Occipital lobe (tissue), 2 donors: ENCODE data around the gene DFFB. TPM values are rescaled to one million over a fixed set of nuclear protein-coding genes. Genes with fewer than 3 reads are reported as not detected.

Experiments
- DNase-seq: peaks from one replicate; lab custom pipeline; 2025; lab: John Stamatoyannopoulos, UW
- total RNA-seq: library from RNA; depleted of rRNA; stranded (reverse); fragments of >200 nt; gene quantifications from one replicate; pipeline ENCODE4 v1.2.3, GENCODE V29; 2014

DFFB gene
- total RNA-seq, 1 donor from 2014 or later: 12.6 TPM

GRCh38 chr1:3895279-3895950, 38.1 kb downstream of the DFFB start:
- DNase-seq: no peak

GRCh38 chr1:3895951-3896325, 38.7 kb downstream of the DFFB start:
- DNase-seq: no peak

- no peak for DNase-seq
These were observed 39.2 kb downstream of the DFFB start for GRCh38 chr1:3896396-3897000.

GRCh38 chr1:3898475-3898735, 41.1 kb downstream of the DFFB start:
- DNase-seq: no peak

- no peak for DNase-seq
These were observed 41.9 kb downstream of the DFFB start for GRCh38 chr1:3898994-3899753.

GRCh38 chr1:3899754-3900149, 42.5 kb downstream of the DFFB start:
- DNase-seq: no peak

- DNase-seq: peak; percentile 97
These were observed 43.1 kb downstream of the DFFB start, which contains the start of gene C1orf174 for GRCh38 chr1:3900150-3900968. TSS of gene C1orf174 (minus strand) at chr1:3900272. CDS start at chr1:3900186, 86 bp downstream.

- peak; percentile 92 for DNase-seq
These were observed 43.8 kb downstream of the DFFB start for GRCh38 chr1:3900969-3901529.

GRCh38 chr1:3902111-3902511, 44.8 kb downstream of the DFFB start:
- DNase-seq: no peak

- DNase-seq: peak; percentile 30
These were observed 45.4 kb downstream of the DFFB start for GRCh38 chr1:3902571-3903091.

- DNase-seq: no peak
These were observed 46.1 kb downstream of the DFFB start for GRCh38 chr1:3903141-3904005.

GRCh38 chr1:3904006-3904842, 46.9 kb downstream of the DFFB start:
- no peak for DNase-seq

GRCh38 chr1:3904843-3905185, 47.5 kb downstream of the DFFB start:
- no peak for DNase-seq

GRCh38 chr1:3905266-3905952, 48.1 kb downstream of the DFFB start:
- DNase-seq: no peak

- no peak for DNase-seq
These were observed 48.8 kb downstream of the DFFB start for GRCh38 chr1:3905953-3906671.

GRCh38 chr1:3906672-3907020, 49.4 kb downstream of the DFFB start:
- DNase-seq: no peak

GRCh38 chr1:3907031-3907534, 49.8 kb downstream of the DFFB start:
- DNase-seq: no peak

- DNase-seq: no peak
These were observed 50.4 kb downstream of the DFFB start for GRCh38 chr1:3907621-3908165.
